ENCODE data around the gene GP5.

- TF ChIP-seq SMARCE1 (IDR thresholded peaks at IDR 0.05; ENCODE audit: borderline replicate concordance) (no peak), JARID2 (CRISPR knock-in tag; IDR thresholded peaks at IDR 0.05; ENCODE audit: insufficient replicate concordance) (no peak), PPARG (CRISPR knock-in tag; conservative IDR thresholded peaks at IDR 0.05) (no peak)
Measured at GRCh38 chr3:194351080-194351672, 47.9 kb downstream of the GP5 start, which contains the start of gene CPN2.
